HG02588 (cell line): ENCODE results near the gene VTI1A.

Source experiments
- ATAC-seq: cut with Tn5 transposase; IDR thresholded peaks from one replicate; pipeline ENCODE4 v1.9.1; 2021; ENCODE audit warnings: mild to moderate bottlenecking, moderate library complexity; ENCODE audit not compliant: unreplicated experiment

The VTI1A gene

DNA sequence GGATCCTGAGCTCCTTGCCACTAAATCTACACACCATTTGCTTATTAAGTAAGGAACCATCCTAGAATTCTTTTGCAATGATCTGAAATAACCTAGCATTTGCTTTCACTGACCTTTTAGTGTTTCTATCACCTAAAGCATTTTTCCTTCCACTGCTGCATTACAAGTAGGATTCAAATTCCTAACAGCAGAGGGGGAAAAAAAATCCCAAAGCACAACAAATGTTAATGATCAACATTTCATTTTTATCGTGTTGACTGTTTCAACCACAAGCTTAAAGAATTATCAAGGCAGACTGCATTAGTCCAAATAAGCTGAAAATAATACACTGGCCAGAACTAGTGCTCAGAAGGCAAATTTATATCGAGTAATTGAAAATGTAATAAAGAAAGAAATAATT is 328.4 kb downstream of the VTI1A start:
- ATAC-seq = no peak

DNA sequence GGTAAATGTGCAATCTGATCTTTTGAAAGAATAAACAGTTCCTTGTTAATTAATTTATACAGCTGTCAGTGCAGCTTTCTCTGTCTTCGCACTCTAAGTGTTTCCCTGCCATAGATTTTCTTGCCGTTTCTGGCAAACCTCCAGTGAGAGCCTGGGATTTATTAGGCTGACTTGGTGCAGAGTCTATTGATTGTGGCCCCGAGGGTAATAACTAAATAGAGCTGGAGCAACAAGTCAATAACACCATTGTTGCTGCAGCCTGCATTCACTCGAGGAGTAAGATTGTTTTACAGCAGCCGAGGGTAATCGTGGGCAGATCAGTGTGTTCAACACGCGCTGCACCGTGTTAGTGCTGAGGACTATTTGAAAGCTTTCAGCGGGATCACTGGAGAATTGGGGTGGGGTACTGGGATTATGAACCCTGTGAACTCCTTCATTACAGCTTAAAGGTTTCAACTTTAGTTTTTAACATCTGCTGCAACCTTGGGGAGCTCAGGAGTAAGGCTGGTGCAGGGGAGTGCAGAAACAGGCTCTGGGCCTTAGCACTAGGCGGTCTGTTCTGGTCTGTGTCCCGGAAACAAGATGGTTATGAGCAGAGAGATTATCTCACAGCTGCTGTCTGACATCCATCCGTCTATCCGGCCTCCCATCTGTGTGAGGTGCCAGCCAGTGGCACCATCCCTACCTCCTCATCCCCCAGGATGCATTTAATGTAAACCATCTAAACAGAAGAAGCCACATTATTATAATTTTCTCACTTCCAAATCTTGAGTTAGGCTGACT is 329.1 kb downstream of the VTI1A start:
- ATAC-seq = no peak

DNA sequence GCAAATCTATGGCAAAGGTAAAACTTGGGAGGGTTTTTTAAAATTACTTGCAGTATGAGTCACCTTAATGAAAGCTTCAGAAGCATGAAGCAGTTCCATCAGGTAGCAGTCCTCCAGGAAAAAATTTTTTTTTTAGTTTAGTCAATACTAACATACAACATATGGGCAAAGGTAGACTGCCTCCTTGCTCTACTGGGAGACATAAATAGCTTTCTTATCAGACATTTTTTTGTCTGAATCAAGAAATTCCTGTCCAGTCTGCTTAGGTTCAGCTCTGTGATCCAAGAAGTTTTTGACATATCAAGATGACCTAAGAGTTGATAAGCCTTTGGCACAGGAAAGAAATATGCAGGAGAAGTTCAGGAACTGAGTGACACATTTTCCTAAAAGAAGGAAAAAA is 331.6 kb downstream of the VTI1A start:
- no peak for ATAC-seq

DNA sequence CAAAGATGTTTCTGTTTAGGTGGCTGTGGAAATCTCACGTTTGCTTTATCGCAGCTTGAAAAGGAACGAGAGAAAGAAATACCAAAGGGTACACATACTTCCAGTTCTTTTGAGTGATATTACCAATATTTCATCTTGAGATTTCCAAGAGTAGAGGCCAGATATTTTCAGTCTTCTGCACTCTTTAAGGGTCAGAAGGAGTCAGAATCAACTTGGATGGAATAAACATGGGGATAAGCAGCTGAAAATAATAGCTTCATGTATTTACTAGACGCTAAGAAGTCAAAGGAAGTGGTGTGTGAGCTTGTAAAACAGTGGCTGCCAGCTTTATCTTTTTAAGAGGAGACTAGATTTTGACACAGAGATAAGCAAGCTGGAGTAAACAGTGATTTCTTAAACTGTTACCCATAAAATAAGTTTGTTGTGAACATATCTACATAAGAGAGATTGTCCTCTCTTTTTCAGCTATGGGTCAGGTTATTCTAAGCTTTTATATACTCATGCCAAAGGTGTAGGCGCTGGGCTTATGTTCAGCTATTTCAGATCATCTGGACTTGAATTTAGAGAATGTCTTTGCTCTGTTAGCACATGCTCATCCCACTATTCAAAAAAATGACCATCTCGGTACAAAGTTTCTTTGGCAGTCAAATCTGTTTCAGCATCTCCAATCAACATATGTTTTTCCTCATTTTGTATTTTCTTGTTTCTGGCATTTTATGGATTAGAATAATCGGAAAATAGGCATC is 332.2 kb downstream of the VTI1A start:
- no peak for ATAC-seq

DNA sequence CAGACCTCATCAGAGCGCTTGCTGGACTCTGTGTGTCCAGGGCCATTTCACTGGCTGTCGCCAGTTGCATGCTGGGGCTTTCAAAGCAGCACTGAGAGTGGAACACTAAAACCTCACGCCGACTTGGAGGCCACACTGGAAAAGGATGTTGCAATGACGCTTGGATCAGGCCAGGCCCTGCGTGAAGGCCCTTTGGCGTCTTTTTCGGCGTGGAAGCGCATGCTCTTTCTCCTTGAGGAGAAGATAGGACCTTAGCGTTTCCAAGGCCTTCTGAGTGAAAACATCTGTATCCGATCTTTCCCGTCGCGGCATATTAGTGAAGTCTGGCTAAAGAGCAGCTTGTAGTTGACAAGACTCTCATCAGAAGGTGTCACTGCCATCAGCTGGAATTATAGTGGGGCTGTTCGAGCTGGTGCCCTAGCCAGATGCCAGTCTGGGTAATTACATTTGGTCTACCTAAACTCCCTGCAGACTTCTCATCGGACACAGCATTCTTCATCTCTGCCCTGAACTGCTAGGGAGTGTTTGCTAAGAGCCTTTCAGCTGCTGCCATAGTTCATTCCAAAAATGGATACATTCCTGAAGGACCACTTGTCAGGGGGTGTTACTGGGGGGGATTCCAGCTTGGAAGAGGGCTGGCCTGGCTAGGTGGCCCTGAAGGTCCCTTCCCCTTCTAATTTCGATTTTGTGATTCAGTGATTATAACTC is 335.3 kb downstream of the VTI1A start:
- no peak for ATAC-seq

DNA sequence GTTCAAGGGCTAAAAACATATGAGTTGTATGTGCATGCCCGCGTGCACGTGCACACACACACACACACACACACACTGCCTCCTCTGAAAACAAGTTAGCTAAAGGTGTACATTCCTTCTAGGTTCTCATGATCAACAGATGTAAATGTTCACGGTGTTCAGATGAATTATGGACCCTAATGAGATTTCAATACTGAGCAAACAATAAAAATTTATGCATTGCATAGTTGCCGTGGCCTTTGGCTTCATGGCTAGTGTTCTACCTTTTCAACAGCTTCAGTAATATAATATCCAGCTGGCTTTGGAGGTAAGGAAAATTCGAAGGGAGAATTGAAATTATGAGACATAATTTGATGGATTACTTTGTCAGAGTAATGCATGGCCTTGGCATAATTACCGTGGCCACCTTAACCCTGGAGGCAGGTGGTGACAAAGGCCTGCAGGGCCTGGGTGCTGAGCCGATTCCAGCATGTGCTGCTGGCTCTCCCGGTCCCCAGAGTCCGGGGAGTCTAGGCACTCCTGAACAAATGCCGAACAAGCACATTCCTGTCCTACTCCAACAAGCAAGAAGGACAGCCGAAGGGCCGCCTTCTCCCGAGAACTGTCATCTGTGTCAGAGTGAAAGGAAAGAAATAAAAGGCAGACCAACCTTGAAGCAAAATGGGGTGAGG is 336.5 kb downstream of the VTI1A start:
- no peak for ATAC-seq

DNA sequence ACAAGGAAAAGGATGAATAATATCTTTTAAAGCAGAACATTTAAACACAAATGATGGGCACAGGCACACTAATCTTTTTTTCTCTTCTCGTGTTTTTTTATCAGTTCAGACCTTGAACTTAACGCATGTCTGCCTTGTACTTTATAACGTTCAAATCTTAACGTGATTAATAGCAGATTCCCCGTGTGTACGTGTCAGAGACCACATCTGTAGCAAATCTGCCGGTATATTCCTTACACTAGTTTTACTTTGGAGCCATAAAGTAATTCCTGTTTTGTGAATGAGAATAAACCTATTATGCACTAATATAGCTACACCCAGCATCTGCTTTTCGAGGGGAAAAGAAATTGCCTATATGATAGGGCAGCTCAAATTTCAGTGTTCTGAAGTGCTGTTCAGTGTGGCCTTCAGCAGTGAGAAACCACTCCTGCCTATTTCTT is 337.0 kb downstream of the VTI1A start:
- ATAC-seq = no peak

DNA sequence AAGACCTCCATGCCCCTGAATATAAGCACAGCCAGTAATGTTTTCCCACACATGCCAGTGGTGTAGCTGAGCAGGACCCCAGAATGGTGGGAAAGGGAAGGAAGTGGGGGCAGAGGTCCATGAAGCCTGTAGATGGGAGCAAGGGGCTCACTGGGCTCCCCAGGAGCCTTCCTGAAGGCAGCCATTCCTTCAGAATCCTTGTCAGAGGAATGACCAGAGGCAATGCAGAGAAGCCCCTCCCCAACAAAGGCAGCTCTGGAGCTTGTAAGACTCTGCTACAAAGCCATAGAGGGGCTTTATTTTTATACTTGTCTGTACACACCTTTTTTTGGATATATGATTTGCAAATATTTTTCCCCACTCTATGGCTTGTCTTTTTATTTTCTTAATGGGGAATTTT is 338.1 kb downstream of the VTI1A start:
- no peak for ATAC-seq

DNA sequence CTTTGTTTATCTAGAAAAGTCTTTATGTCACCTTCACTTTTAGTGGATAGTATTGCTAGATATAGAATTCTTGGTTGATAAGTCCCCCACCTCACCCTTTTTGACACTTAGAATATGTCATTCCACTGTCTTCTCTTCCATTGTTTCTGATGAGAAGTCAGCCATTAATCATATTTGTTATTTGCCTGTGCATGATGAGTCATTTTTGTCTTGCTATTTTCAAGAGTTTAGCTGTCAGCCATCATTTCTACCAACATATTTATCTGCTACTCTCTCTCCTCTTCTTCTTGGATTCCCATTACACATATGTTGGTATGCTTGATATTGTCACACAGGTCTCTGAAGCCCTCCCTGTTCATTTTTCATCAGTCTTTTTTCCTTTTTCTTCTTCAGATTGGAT is 342.2 kb downstream of the VTI1A start:
- no peak for ATAC-seq

DNA sequence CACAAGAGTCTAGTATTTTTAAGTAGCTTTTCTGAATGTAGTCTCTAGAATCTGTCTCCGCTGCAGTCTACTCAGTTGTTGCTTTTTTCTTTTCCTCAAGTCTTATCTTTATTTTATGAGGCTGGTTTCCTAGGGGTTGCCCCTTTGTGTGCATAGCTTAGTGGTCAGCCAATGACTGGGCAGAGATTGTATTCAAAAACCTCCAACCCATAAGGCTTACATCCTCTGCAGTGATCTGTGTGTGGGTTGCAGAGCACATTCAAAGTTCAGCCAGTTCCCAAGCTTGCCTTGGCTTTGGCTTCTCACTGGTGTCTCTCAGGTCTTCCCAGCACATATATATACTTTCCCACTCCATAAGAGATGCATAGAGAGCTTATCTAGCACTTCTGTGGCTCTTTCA is 343.0 kb downstream of the VTI1A start:
- ATAC-seq = no peak

DNA sequence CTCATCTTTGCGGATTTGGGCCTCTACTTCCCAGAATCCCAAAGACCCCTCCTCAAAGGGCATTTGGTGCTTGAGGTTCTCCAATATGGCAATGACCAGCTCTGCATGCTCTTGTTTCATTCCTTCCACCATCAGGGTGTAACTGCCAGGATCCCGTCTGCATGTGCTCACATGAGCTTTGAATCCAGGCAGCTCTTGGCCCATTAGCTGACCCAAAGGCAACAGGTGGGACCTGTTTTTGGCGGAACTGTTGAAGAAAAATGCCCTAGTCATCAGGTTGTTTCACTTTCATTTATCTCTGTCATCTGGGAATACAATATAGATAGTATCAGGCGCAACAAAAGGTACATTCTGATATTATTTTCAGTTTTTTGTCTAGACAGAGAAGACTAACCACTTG is 343.9 kb downstream of the VTI1A start:
- ATAC-seq = no peak

DNA sequence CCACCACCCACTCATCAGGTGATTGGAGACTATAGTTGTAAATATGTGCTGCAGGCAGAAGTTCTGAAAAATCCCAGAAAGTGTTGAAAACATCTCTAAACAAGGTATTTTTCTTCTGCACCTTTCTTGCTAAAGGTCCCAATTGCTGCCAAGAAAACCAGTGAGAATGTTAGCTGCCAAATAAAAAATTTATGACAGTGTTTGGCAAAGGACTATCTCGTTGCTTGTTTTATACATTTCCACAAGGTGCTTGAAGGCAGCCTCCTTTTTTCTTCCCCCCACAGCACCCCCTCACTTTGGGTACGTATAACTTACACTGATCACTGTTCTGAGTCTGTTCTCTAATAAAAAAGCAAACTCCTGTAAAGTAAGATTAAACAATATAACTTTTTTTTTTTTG is 344.4 kb downstream of the VTI1A start:
- ATAC-seq = no peak

DNA sequence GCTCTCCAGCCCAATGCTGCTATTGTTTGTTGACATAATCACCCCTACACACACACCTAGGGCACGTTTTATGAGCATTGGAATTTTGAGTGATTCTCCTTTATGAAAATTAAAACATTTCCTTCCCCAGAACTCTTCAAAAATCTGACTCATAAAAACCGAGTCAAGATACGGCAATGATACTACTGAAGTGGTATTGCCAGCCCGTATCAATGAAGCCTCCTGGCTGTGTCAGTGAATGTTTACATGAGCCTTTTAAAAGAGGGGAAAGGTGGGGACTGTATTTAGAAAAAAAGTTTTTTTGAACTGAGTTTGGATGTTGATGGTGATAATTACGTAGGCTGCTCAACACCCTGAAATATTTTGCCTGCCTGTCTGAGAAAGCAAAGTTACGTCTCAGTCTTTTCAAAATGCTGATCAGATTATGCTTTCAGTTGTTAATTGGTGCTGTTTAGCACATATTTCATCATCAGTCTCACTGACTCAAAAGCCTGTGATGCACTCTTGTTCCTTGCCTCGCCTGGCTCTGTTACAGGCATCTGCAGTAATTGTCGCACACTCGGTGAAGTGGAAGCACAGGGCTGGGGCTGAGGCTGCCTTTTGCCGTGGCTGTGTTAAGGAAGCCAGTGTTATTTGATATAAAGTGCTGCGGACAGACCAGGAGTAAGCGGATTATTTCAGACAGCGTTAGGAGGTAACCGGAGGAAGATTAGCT is 345.6 kb downstream of the VTI1A start:
- no peak for ATAC-seq

DNA sequence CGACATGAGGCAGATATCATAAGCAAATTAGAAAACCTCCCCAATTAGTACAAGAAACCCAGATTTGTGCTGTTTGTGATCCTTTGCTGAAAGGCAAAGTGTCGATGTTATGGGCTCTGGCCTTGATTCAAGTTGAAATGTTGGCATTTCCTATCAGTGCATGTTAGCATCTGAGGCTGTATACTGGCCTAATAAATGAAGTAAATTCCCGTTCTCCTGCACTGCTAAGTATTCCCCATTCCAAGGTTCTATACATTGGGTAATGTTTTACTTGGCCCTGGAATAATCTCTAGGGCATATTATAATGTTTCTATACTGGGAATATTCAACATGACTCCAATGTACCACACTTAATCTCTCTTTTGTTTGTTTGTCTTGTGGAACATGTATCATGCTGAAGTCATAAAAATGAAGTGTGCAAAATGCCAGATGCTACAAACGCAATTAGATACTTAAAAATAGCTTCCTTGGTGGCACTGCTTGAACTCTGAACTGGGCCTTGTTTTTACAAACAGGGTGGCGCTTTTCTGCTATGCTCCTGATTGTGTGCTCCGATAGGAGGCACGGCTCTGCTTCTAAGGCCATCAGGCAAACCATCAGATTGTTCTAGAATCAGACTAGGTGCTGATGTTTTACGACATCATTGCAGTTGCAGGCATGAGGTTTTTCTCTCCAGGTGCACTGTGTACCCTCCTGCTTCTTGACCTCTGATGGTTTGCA is 346.3 kb downstream of the VTI1A start:
- ATAC-seq = no peak

DNA sequence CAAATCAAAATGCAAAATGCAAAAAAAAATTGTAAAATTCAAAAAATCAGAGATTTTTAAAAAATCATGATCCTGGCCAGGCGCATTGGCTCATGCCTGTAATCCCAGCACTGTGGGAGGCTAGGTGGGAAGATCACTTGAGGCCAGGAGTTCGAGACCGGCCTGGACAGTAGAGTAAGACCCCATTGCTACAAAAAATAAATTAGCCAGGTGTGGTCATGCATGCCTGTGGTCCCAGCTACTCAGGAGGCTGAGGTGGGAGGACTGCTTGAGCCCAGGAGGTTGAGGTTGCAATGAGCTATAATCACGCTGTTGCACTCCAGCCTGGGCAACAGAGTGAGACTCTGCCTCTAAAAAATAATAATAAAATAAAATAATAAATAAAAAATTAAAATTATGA is 347.2 kb downstream of the VTI1A start:
- ATAC-seq = no peak

DNA sequence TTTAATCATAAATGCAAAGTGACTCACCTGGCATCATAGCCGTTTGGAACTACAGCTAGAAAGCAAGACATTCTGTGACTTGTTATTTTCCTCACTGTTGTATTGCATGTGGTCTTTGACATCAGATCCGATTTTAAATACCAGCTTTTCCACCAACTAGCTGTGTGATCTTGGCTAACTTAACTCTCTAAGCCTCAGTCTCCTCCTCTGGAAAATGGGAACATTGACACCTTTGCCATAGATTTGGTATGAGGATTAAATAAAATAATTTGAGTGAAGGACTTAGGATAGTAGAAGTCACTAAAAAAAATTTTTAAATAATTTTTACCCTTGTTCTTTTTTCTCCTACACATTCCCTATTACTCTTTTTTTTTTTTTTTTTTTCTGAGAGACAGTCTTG is 348.1 kb downstream of the VTI1A start:
- no peak for ATAC-seq

DNA sequence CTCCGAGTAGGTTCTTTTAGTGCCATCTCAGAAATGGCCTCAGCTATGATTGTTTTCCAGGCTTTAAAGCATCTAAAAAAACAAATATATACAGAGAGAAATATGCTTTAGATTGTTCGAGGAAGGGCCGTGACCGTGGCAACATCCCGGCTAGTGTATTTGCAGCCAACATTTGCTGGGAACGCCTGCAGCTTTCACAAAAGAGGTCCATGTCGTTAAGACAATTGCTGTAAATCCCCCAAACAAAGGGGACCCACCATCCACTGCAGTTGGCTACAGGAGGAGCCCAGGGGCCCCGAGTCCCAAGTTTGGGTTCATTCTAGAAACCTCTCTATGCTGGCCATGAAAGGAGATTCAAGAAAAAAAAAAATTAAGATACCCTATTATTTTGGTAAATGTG is 350.2 kb downstream of the VTI1A start:
- no peak for ATAC-seq

DNA sequence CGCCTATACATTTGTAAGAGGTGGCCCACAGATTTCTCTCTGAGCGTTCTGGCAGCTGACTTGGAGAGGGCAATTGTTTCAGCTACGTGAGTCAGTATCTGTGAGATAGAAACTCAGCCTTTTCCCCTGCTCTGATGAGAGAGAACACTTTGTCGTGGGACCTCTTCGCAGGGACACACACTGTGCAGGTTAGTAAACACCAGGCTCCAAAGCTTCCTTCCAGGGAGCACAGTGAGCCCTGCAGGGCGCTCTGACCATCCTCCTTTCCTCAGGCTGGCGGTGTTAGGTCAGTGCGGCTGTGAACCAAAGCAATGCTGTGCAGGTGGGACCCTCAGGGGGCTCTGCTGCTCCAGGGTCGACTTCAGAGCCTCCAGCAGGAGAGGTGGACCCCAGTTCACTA is 350.8 kb downstream of the VTI1A start:
- ATAC-seq = no peak

DNA sequence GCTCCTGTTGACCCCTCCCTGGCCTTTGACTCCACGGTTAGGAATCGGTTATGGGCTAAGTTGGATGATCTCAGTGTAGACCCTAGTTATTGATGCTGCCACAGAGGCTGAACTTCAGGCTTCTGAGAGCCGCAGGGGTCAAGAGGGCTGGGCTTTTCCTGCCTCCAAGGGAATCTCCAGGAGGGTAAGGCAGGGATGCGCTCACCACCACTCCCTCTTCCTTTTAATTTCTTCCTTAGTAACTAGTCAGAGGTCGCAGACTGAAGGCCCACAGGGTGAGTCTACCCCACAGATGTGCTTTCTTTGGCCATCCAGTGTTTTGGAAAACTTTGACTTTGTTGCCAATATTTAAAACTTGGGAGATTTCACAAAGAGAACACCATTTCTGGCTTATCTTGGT is 352.0 kb downstream of the VTI1A start:
- no peak for ATAC-seq
